HEK293 (cell line): ENCODE results near the gene PPIE.

Experiments
- CTCF ChIA-PET: fragments of 350-600 bp; formaldehyde crosslinking; extraction: SDS; loops from one replicate; lab custom pipeline; 2021; ENCODE audit warnings: antibody characterized with exemption; lab: Yijun Ruan, JAX
- POLR2A ChIA-PET: fragments of 300-600 bp; formaldehyde crosslinking; extraction: SDS; loops from one replicate; lab custom pipeline; 2020; ENCODE audit warnings: antibody characterized with exemption, inconsistent platforms; lab: Yijun Ruan, JAX
- H3K27ac ChIP-seq: fragments of 200-500 bp; sonication (Bioruptor generic); 2 replicates; pipeline ENCODE4 v1.5.1; 2014; ENCODE audit warnings: low read depth, low read length, control low read depth, inconsistent platforms; ENCODE audit errors: extremely low read depth
- H3K36me3 ChIP-seq, 2 experiments: fragments of 200-500 bp in 1 of 2; sonication (Bioruptor generic) in 1 of 2; 1 replicate in 1 of 2; 2 replicates in 1 of 2; pipeline ENCODE4 v1.5.1; 2014 to 2017; ENCODE audit warnings: inconsistent platforms in 2 of 2, low read length in 2 of 2; ENCODE audit not compliant: control insufficient read depth in 2 of 2, insufficient read depth in 1 of 2
- H3K4me1 ChIP-seq: fragments of 200-500 bp; sonication (Bioruptor generic); 2 replicates; pipeline ENCODE4 v1.5.1; 2014; ENCODE audit warnings: mild to moderate bottlenecking, low read length, inconsistent platforms; ENCODE audit not compliant: control insufficient read depth, insufficient read depth
- H3K4me3 ChIP-seq: 2 replicates; pipeline ENCODE4 v1.5.1; 2011; ENCODE audit warnings: low read depth, mild to moderate bottlenecking, control low read depth, low read length, moderate library complexity
- H3K9me3 ChIP-seq: fragments of 200-500 bp; sonication (Bioruptor generic); 2 replicates; pipeline ENCODE4 v1.5.1; 2014; ENCODE audit warnings: low read depth, low read length, inconsistent platforms; ENCODE audit not compliant: control insufficient read depth, insufficient read depth
- ATF2 ChIP-seq: fragments of 450-650 bp; formaldehyde crosslinking; IDR thresholded peaks from 2 replicates; pipeline ENCODE4 v1.5.1; 2016; ENCODE audit warnings: missing biosample characterization, missing genetic modification characterization, low read depth
- ELK4 ChIP-seq: IDR thresholded peaks from 2 replicates; pipeline ENCODE4 v1.6.1; 2011; ENCODE audit warnings: mild to moderate bottlenecking, low read depth, low read length, borderline replicate concordance
- PRDM1 ChIP-seq: fragments of 450-650 bp; formaldehyde crosslinking; IDR thresholded peaks from 2 replicates; pipeline ENCODE4; 2016; ENCODE audit warnings: missing biosample characterization, missing genetic modification characterization
- PRDM6 ChIP-seq: fragments of 450-650 bp; formaldehyde crosslinking; IDR thresholded peaks from 2 replicates; pipeline ENCODE4 v1.5.1; 2017; ENCODE audit warnings: missing biosample characterization, missing genetic modification characterization
- TRIM28 ChIP-seq: IDR thresholded peaks from 2 replicates; pipeline ENCODE4 v1.6.1; 2011; ENCODE audit warnings: low read length, control low read depth, borderline replicate concordance
- TSHZ1 ChIP-seq: fragments of 450-650 bp; formaldehyde crosslinking; IDR thresholded peaks from 2 replicates; pipeline ENCODE4 v1.5.1; 2016; ENCODE audit warnings: missing biosample characterization, missing genetic modification characterization, borderline replicate concordance
- ZIC2 ChIP-seq: fragments of 450-650 bp; formaldehyde crosslinking; IDR thresholded peaks from 2 replicates; pipeline ENCODE4 v1.5.1; 2016; ENCODE audit warnings: missing biosample characterization, missing genetic modification characterization
- ZNF138 ChIP-seq: fragments of 450-650 bp; formaldehyde crosslinking; IDR thresholded peaks from 2 replicates; pipeline ENCODE4 v1.5.1; 2016; ENCODE audit warnings: missing biosample characterization, missing genetic modification characterization, borderline replicate concordance
- ZNF148 ChIP-seq: fragments of 450-650 bp; formaldehyde crosslinking; IDR thresholded peaks from 2 replicates; pipeline ENCODE4 v1.5.0; 2017; ENCODE audit warnings: missing biosample characterization, missing genetic modification characterization, borderline replicate concordance
- ZNF174 ChIP-seq: fragments of 450-650 bp; formaldehyde crosslinking; IDR thresholded peaks from 2 replicates; pipeline ENCODE4 v1.5.0; 2017; ENCODE audit warnings: missing biosample characterization, mild to moderate bottlenecking, missing genetic modification characterization
- ZNF2 ChIP-seq: fragments of 450-650 bp; formaldehyde crosslinking; IDR thresholded peaks from 2 replicates; pipeline ENCODE4 v1.5.1; 2016; ENCODE audit warnings: missing biosample characterization, missing genetic modification characterization
- ZNF221 ChIP-seq: fragments of 450-650 bp; formaldehyde crosslinking; IDR thresholded peaks from 2 replicates; pipeline ENCODE4 v1.5.1; 2017; ENCODE audit warnings: missing biosample characterization, missing genetic modification characterization, borderline replicate concordance
- ZNF335 ChIP-seq: fragments of 450-650 bp; formaldehyde crosslinking; conservative IDR thresholded peaks from 2 replicates; pipeline ENCODE4 v1.5.1; 2016; ENCODE audit warnings: missing biosample characterization, missing genetic modification characterization
- ZNF37A ChIP-seq: fragments of 450-650 bp; IDR thresholded peaks from 2 replicates; pipeline ENCODE4 v1.5.1; 2018; ENCODE audit warnings: missing biosample characterization, missing genetic modification characterization
- ZNF645 ChIP-seq: fragments of 450-650 bp; formaldehyde crosslinking; IDR thresholded peaks from 2 replicates; pipeline ENCODE4; 2016; ENCODE audit warnings: missing biosample characterization, missing genetic modification characterization
- ZNF654 ChIP-seq: fragments of 450-650 bp; formaldehyde crosslinking; IDR thresholded peaks from 2 replicates; pipeline ENCODE4 v1.5.1; 2016; ENCODE audit warnings: low read depth, missing biosample characterization, missing genetic modification characterization
- ZNF776 ChIP-seq: fragments of 450-650 bp; formaldehyde crosslinking; IDR thresholded peaks from 2 replicates; pipeline ENCODE4 v1.5.0; 2017; ENCODE audit warnings: missing biosample characterization, missing genetic modification characterization, borderline replicate concordance

PPIE gene

GRCh38 chr1:39729030-39729429, 9.7 kb upstream of the PPIE start:
- CTCF ChIA-PET: interaction anchor here (0.7 to 1.0 kb wide), 2 partner anchors 9 to 67 kb away, joined by 5 read pairs; no protein-coding TSS in a partner anchor
- POLR2A ChIA-PET: interaction anchor here (1.2 kb wide), 1 partner anchor 10 kb away, joined by 6 read pairs; the partner anchor contains the start of gene PPIE

GRCh38 chr1:39729842-39730241, 8.8 kb upstream of the PPIE start:
- no peak for TF ChIP-seq ZNF645 (tag by site-specific recombination)
- no peak for TF ChIP-seq ZNF654
- TF ChIP-seq ZNF138 (tag by site-specific recombination): no peak
- no peak for TF ChIP-seq ZIC2 (tag by site-specific recombination)
- no peak for TF ChIP-seq ZNF776 (tag by site-specific recombination)
- no peak for TF ChIP-seq ZNF221 (tag by site-specific recombination)
- TF ChIP-seq PRDM1 (tag by site-specific recombination): no peak
- TF ChIP-seq ZNF148 (tag by site-specific recombination): no peak
- no peak for TF ChIP-seq TRIM28
- no peak for TF ChIP-seq PRDM6
- no peak for TF ChIP-seq ELK4
- no peak for TF ChIP-seq ZNF174
- no peak for TF ChIP-seq TSHZ1 (tag by site-specific recombination)
- no peak for TF ChIP-seq ZNF37A (tag by site-specific recombination)
- no peak for TF ChIP-seq ZNF2
- Histone ChIP-seq H3K27ac (no peak overlapping the region), H3K9me3 (no peaks in the 10 kb centered on the region), H3K4me3 (no peak overlapping the region), H3K36me3 (no peaks in the 10 kb centered on the region), H3K4me1 (no peaks in the 10 kb centered on the region)
- CTCF ChIA-PET: interaction anchor here (0.7 to 1.0 kb wide), 2 partner anchors 10 to 67 kb away, joined by 5 read pairs; no protein-coding TSS in a partner anchor
- POLR2A ChIA-PET: interaction anchor here (1.2 kb wide), 1 partner anchor 9 kb away, joined by 6 read pairs; the partner anchor contains the start of gene PPIE

More at GRCh38 chr1:39729030-39729429, 9.7 kb upstream of the PPIE start:
- no peak overlapping the region for H3K4me3 ChIP-seq
- no peaks in the 10 kb centered on the region for H3K4me1 ChIP-seq
- H3K27ac ChIP-seq: no peak overlapping the region
- H3K9me3 ChIP-seq: no peaks in the 10 kb centered on the region
- TF ChIP-seq ATF2 (tag by site-specific recombination): no peak
- 0 out of 2 replicates have a peak, but pooled peaks have one; percentile 29 for TF ChIP-seq ZNF335
- no peaks in the 10 kb centered on the region for H3K36me3 ChIP-seq
